Activated T-cell treated with anti-CD3 and anti-CD28 coated beads for 24 hours (primary cell): ENCODE data around the gene PPP2R2D.

Experiments
- DNase-seq: peaks from one replicate; pipeline ENCODE4 v3.0.0-alpha.2; 2020; ENCODE audit warnings: low read depth

The PPP2R2D gene

GRCh38 chr10:131889755-131890154 is 11.1 kb upstream of the PPP2R2D start:
- no peak for DNase-seq

GRCh38 chr10:131890276-131891195 is 10.3 kb upstream of the PPP2R2D start:
- DNase-seq = no peak

DNA sequence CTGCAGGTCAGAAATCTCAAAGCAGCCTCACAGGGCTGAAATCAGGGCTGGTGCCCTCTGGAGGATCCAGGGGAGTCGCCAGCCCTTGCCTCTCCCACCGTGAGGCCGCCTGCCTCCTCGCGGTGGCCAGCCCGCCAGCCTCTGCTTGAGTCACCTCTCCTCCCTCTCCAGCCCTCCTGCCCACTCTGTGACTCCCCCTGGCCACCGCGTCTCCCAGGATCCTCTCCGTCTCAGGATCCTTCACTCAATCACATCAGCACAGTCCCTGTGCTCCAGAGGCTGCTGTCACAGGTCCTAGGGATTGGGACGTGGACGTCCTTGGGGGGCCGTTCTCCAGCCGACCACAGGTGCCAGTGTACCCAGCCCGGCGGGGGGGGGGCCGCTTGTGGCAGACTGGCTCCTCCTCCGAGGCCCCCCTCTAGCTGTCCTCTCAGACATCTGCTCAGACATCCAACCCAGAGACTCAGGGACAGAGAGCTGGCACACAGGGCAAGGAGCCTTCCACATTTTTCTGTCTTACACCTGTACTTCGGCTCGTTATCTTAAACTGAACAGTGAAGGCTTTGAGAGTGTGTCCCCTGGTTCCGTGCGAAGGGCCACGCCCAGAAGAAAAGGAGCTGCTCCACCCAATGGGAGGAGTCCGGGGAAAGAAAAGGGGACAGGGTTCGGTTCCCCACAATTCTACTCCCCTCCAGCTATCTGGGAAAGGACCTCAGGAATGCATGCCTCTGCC is 9.4 kb upstream of the PPP2R2D start:
- DNase-seq = no peak

- DNase-seq = no peak
Observed at GRCh38 chr10:131891929-131892805, 8.6 kb upstream of the PPP2R2D start.

DNA sequence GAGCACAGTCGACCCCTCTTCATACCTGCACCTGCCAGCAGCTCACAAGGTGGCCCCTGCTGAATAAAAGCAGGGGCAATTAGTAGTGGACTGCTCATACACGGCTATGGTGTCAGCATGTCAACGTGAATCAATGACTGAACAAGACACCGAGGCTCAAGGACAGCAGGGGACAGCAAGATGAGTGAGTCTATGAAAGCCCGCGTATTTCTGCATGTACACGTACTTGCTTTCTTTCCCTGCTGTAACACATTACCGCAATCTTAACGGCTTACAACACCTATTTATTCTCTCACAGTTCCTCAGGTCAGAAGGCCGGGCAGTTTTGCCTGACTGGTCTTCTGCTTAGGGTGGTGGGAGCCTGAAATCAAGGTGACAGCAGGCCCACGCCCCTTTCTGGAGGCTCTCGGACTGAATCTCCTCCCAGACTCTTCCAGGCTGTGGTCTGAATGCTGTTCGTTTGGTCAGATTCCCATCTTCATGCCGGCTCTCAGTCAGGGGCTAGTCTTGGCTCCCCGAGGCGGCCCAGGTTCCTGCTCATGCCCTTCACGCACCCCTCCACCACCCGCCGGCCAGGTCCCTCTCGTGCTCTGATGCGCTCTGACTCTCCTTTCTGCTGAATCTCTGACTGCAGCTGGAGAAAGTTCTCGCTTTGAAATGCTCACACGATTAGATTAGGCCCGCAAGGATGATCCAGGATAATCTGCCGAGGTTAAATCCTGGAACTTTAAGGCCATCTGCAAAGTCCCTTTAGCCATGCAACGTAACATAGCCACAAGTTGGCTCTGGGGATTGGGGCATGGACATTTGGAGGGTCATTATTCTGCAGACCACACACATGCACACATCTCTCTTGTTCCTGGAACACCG is 7.8 kb upstream of the PPP2R2D start:
- no peak for DNase-seq

- DNase-seq = no peak
Observed at GRCh38 chr10:131895116-131895515, 5.7 kb upstream of the PPP2R2D start.

GRCh38 chr10:131896403-131896802 is 4.4 kb upstream of the PPP2R2D start:
- no peak for DNase-seq

DNA sequence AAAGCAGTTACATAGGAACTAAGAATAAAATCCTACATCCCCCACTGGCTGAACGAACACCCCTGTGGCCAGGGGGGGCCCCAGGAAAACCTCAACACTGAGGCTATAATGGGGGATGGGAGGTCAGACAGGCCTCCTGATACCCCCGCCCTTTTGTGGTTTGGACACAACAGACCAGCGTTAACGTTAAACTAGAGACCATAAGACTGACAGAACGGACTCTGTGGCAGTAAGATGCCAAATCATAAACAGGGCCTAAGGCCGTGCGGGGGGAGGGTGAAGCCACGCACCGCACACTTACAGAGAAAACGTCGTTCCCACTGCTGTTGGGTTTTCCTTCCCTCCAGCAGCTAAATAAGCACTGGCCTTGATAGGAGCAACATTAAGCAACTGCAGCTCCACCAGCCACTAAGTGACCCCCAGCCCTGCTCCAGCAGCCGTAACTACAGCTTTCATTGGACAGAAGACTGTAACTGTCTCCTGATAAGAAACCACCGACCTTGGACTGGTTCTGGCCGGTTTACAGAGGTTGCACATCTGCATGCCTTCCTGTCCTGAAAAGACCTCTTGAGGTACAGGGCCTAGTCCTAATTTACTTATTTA is 3.4 kb upstream of the PPP2R2D start:
- no peak for DNase-seq

DNA sequence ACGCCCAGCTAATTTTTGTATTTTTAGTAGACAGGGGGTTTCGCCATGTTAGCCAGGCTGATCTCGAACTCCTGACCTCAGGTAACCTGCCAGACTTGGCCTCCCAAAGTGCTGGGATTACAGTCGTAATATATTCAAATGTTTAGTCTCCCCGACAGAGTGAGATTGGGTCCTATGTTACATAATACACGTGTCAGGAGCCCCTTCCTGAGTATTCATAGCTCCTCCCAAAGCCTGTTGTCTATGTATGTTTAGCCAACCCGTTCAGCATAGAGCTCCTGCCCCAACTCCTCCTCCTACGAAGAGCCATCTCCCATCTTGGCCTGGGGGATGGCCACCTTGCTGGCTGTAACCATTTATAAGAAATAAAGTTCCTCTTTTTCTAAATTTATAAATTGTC is 2.7 kb upstream of the PPP2R2D start:
- DNase-seq = no peak

DNA sequence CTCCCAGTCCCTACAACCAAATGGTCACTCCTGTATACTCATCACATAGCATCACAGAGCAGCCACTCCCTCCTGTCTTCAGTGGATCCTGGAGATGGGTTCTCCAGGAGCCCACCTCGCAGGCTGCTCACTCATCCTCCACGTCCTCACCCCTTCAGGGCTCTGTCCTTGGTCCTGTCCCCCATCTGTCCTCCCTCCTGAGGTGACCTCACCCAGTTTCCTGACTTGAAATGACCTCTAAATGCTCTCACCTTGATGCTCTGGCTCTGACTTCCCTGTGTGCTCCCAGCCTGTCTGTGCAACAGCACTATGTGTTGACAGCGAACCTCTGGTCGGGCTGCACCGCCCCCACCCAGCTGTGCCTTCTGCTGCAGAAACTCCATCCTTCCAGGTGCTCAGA is 2.1 kb upstream of the PPP2R2D start:
- DNase-seq = no peak

DNA sequence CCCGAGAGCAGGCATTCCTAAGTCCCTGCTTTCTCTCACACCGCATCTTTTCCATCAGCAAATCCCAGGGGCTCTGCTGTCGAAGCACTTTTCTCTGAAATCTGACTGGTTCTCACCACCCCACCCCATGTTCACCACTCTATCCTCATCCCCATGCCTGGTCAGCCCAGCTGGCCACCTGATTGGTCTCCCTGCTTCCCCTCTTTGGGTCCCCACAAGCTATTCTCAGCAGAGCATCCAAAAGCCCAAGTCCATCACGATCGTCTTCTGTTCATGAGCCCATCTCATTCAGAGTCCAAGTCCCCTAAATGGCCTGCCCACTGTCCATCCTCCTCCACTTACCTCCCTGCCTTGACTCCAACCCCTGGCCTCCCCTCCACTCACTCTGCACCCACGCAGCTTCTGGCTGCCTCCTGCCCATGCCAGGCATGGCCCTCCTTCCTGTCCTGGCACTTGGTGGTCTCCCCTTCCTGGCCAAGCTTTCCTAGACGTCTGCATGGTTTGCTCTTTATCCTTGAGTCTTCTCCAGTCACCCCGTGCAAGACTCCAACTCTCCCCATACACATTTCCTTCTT is 1.6 kb upstream of the PPP2R2D start:
- DNase-seq = no peak

- DNase-seq = no peak
Observed at GRCh38 chr10:131899695-131900349, 986 bp upstream of the PPP2R2D start.

- DNase-seq = peak; percentile 25
Observed at GRCh38 chr10:131901181-131901829, 497 bp downstream of the PPP2R2D start.

DNA sequence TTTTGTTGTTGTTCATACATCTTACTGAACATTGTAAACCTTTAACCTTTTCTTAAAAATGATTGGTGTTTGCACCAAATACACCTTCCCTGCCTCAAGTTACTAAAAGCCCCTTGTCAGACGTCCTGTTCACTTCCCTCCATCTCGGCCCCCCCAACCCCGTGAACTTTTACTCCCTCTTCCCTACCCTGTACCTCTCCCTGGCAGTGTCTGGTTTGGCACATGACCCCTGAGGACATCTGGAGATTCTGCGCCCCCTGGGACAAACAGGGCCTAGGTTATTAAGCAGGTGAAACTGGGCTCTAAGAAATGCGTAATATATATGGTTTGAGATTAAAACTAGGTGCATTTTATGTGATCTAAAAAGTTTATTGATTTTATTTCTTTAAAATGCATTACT is 1.4 kb downstream of the PPP2R2D start:
- DNase-seq = no peak

DNA sequence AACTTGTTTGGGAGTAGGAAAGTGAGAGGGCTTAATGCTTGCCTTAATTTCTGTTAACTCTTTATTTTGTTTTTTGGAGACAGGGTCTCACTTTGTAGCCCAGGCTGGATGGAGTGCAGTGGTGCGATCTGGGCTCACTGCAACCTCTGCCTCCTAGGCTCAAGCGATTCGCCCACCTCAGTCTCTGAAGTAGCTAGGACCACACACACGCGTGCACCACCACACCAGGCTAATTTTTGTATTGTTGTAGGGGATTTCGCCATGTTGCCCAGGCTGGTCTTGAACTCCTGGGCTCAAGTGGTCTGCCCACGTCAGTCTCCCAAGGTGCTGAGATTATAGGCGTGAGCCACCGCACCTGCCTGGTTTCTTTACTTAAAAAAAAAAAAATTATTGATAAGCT is 1.9 kb downstream of the PPP2R2D start:
- DNase-seq = no peak

DNA sequence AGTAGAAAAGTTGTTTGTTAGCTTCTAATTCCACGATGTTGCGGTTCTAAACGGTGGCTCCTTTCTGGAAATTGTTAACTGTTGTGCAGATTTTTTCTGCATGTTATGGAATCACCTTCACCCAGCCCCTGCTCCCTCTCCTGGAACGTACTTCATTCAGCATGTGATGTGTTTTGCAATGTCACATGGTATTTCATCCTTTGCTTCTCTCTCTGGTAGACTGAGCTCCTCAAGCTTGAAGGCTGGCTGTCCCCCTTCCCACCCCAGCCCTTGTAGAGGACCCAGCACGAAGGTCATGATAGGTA is 4.4 kb downstream of the PPP2R2D start:
- no peak for DNase-seq

- no peak for DNase-seq
Observed at GRCh38 chr10:131905603-131906268, 4.9 kb downstream of the PPP2R2D start.

GRCh38 chr10:131906269-131906639 is 5.4 kb downstream of the PPP2R2D start:
- DNase-seq = no peak

- no peak for DNase-seq
Observed at GRCh38 chr10:131907679-131908078, 6.9 kb downstream of the PPP2R2D start.
